Endothelial cell (in vitro differentiated cells): Measurements from ENCODE around the gene RAB1B. TPM values are rescaled to one million over a fixed set of nuclear protein-coding genes. Genes with fewer than 3 reads are reported as not detected.
A peak's percentile ranks its signal among the peaks of the same experiment; 100 is the strongest.
"Not testable (repeated sequence)": the region's sequence is repeated elsewhere in the genome, so short reads cannot be mapped to it uniquely, and the experiment has no call there.

Experiments
- DNase-seq: peaks from one replicate; pipeline ENCODE4 v3.0.0; 2021; ENCODE audit warnings: low spot score
- H3K27ac Mint-ChIP-seq: one replicate; pipeline ENCODE4 v1.8.0; 2021; ENCODE audit warnings: mixed read lengths, inconsistent platforms; ENCODE audit not compliant: unreplicated experiment
- H3K27me3 Mint-ChIP-seq: one replicate; pipeline ENCODE4 v1.8.0; 2021; ENCODE audit warnings: mild to moderate bottlenecking, moderate library complexity, mixed read lengths, inconsistent platforms; ENCODE audit not compliant: unreplicated experiment
- H3K36me3 Mint-ChIP-seq: one replicate; pipeline ENCODE4 v1.8.0; 2021; ENCODE audit warnings: mild to moderate bottlenecking, low read depth, mixed read lengths, inconsistent platforms; ENCODE audit not compliant: unreplicated experiment
- H3K4me1 Mint-ChIP-seq: one replicate; pipeline ENCODE4 v1.8.0; 2021; ENCODE audit warnings: mild to moderate bottlenecking, mixed read lengths, inconsistent platforms; ENCODE audit not compliant: unreplicated experiment
- H3K4me3 Mint-ChIP-seq: one replicate; pipeline ENCODE4 v1.8.0; 2021; ENCODE audit warnings: mild to moderate bottlenecking, mixed read lengths, inconsistent platforms; ENCODE audit not compliant: unreplicated experiment
- H3K9me3 Mint-ChIP-seq: one replicate; pipeline ENCODE4 v1.8.0; 2021; ENCODE audit warnings: mixed read lengths, inconsistent platforms; ENCODE audit not compliant: unreplicated experiment
- CTCF ChIP-seq: fragments of 200-600 bp; sonication (generic); IDR thresholded peaks from one replicate; pipeline ENCODE4 v1.5.0; 2021; ENCODE audit warnings: antibody characterized with exemption; ENCODE audit not compliant: unreplicated experiment
- total RNA-seq: library from RNA; stranded (reverse); fragmentation: NEBNext Ultra II Directional; extraction: Animal tissue kit (Norgen Biotek cat#: 25700); gene quantifications from one replicate; pipeline ENCODE4 v1.2.1, GENCODE V29; 2021; ENCODE audit not compliant: unreplicated experiment

The RAB1B gene
- total RNA-seq, 1 donor from 2014 or later, result 189 TPM

- Mint-ChIP-seq H3K27me3 (peaks cover 11% of the 10 kb centered on the region), H3K9me3 (no peaks in the 10 kb centered on the region), H3K4me1 (peaks cover 3% of the 10 kb centered on the region), H3K36me3 (peaks cover 30% of the 10 kb centered on the region), H3K27ac (no peak overlapping the region), H3K4me3 (no peak overlapping the region)
- no peak for TF ChIP-seq CTCF
- DNase-seq, result no peak
Measured at GRCh38 chr11:66251809-66252208, 16.6 kb upstream of the RAB1B start.

GRCh38 chr11:66253081-66253480, 15.4 kb upstream of the RAB1B start:
- DNase-seq, H3K4me3 Mint-ChIP-seq, H3K4me1 Mint-ChIP-seq, H3K27ac Mint-ChIP-seq, H3K9me3 Mint-ChIP-seq: not testable (repeated sequence)
- Mint-ChIP-seq H3K27me3 (peaks cover 11% of the 10 kb centered on the region), H3K36me3 (peaks cover 24% of the 10 kb centered on the region)

GRCh38 chr11:66258473-66258893, 10.0 kb upstream of the RAB1B start:
- Mint-ChIP-seq H3K27ac (no peak overlapping the region), H3K4me3 (peak overlapping the region; percentile 75), H3K36me3 (peaks cover 16% of the 10 kb centered on the region), H3K4me1 (peaks cover 14% of the 10 kb centered on the region), H3K9me3 (no peaks in the 10 kb centered on the region), H3K27me3 (peaks cover 10% of the 10 kb centered on the region)
- no peak for DNase-seq
- no peak for TF ChIP-seq CTCF

GRCh38 chr11:66259225-66259624, 9.2 kb upstream of the RAB1B start:
- no peak for DNase-seq
- peak overlapping the region; percentile 75 for H3K4me3 Mint-ChIP-seq
- H3K27me3 Mint-ChIP-seq, result peaks cover 9% of the 10 kb centered on the region
- no peak overlapping the region for H3K27ac Mint-ChIP-seq
- no peaks in the 10 kb centered on the region for H3K9me3 Mint-ChIP-seq
- TF ChIP-seq CTCF, result no peak
- H3K4me1 Mint-ChIP-seq, result peaks cover 14% of the 10 kb centered on the region
- H3K36me3 Mint-ChIP-seq, result peaks cover 18% of the 10 kb centered on the region

- peak overlapping the region; percentile 75 for H3K4me3 Mint-ChIP-seq
- H3K9me3 Mint-ChIP-seq, result no peaks in the 10 kb centered on the region
- peaks cover 20% of the 10 kb centered on the region for H3K36me3 Mint-ChIP-seq
- peaks cover 14% of the 10 kb centered on the region for H3K4me1 Mint-ChIP-seq
- no peak for DNase-seq
- no peak overlapping the region for H3K27ac Mint-ChIP-seq
- TF ChIP-seq CTCF, result no peak
- H3K27me3 Mint-ChIP-seq, result peaks cover 9% of the 10 kb centered on the region
Measured at GRCh38 chr11:66259956-66260355, 8.5 kb upstream of the RAB1B start.
